ENCODE measurements around the gene VGF. TPM values are rescaled to one million over a fixed set of nuclear protein-coding genes. Genes with fewer than 3 reads are reported as not detected.
"Not testable (repeated sequence)": the region's sequence is repeated elsewhere in the genome, so short reads cannot be mapped to it uniquely, and the experiment has no call there.

Gene VGF
- total RNA-seq, 2 donors from 2014 or later, result not detected

DNA sequence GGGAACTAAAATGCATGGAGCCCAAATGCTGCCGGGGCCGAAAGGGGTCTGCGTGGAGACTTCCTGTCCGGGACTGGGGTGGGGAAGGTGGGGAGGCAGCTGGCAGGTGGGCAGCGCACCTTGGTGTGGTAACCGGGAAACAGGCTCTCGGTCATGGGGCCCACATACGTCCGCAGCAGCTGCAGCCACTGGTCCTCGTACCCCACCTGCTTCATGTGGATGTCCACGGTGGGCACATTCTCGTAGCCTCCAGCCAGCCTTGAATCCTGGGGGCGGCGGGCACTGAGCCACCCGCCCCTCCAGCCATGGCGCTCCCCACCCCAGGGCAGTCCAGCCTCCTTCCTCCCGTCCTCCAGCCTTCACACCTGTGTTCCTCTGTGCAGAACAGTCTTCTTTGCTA is 42.1 kb upstream of the VGF start:
- Histone ChIP-seq H3K27ac (no peak overlapping the region), H3K9me3 (no peaks in the 10 kb centered on the region), H3K4me1 (no peaks in the 10 kb centered on the region), H3K4me3 (no peak overlapping the region), H3K36me3 (peaks cover 48% of the 10 kb centered on the region), H3K27me3 (peaks cover 0 to 2% of the 10 kb centered on the region in 2 donors)
- no peak for DNase-seq (ENCODE audit: low spot score)
- TF ChIP-seq, protein P1, sequence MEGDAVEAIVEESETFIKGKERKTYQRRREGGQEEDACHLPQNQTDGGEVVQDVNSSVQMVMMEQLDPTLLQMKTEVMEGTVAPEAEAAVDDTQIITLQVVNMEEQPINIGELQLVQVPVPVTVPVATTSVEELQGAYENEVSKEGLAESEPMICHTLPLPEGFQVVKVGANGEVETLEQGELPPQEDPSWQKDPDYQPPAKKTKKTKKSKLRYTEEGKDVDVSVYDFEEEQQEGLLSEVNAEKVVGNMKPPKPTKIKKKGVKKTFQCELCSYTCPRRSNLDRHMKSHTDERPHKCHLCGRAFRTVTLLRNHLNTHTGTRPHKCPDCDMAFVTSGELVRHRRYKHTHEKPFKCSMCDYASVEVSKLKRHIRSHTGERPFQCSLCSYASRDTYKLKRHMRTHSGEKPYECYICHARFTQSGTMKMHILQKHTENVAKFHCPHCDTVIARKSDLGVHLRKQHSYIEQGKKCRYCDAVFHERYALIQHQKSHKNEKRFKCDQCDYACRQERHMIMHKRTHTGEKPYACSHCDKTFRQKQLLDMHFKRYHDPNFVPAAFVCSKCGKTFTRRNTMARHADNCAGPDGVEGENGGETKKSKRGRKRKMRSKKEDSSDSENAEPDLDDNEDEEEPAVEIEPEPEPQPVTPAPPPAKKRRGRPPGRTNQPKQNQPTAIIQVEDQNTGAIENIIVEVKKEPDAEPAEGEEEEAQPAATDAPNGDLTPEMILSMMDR (IDR thresholded peaks at IDR 0.05), result no peak

DNA sequence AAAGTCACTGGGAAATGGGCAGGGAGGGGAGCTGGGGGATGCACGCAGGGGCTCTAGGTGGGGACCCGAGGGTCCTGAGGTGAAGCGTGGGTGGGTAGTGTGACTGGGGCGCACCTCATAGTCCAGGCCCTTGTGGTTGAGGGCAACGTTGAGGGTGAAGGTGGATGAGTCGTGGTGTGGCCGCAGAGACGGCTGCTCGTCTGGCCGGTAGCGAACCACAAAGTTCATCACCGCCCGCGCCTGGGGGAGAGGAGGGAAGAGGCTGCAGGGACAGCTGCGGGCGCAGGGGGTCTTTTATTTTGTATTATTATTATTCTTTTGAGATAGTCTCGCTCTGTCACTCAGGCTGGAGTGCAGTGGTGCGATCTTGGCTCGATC is 41.3 kb upstream of the VGF start:
- no peaks in the 10 kb centered on the region for H3K9me3 ChIP-seq
- H3K27ac ChIP-seq, result no peak overlapping the region
- TF ChIP-seq, protein P1 (IDR thresholded peaks at IDR 0.05), result no peak
- H3K27me3 ChIP-seq, result peaks cover 8 to 10% of the 10 kb centered on the region in 2 donors
- H3K36me3 ChIP-seq, result peaks cover 40% of the 10 kb centered on the region
- H3K4me1 ChIP-seq, result peaks cover 0 to 7% of the 10 kb centered on the region in 2 donors
- H3K4me3 ChIP-seq, result no peak overlapping the region
- no peak for DNase-seq (ENCODE audit: low spot score)

DNA sequence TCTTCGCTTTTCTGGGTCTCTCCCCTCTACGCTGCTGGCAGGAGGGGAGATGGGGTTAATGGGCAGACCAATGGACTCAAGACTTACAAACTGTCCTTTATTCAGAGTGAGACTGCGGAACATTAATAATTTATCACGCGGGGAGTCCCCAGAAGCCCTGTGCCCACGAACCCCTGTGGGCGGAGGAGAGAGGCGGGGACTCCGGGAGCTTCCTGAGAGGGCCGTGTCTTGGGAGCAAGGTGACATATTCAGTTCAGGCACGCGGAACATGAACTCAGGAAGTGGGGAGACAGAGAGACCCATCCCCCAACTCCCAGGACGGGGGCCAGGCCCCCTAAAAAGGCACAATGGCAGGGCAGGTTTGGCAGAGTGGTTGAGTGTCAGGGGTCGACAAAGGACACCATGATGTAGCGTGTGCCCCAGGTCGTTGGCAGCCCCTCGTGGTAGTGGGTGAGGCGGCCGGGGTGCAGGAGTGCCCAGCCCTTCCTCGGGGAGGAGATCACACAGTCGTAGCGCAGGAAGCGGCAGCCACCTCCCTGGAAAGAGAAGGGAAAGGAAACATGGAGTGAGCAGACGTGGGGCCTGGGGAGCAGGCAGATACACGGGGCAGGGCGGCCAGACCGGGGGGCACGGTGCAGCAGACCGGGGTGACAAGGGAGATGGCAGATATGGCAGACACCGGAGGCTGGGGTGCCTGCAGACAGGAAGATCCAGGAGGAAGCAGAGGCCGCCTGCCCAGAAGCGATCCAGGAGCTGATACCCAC is 40.7 kb upstream of the VGF start:
- H3K36me3 ChIP-seq, result peaks cover 34% of the 10 kb centered on the region
- H3K27ac ChIP-seq, result no peak overlapping the region
- peaks cover 0 to 9% of the 10 kb centered on the region in 2 donors for H3K4me1 ChIP-seq
- H3K27me3 ChIP-seq, result peaks cover 12 to 13% of the 10 kb centered on the region in 2 donors
- H3K4me3 ChIP-seq, result no peak overlapping the region
- H3K9me3 ChIP-seq, result no peaks in the 10 kb centered on the region
- TF ChIP-seq, protein P1 (IDR thresholded peaks at IDR 0.05), result no peak
- no peak for DNase-seq (ENCODE audit: low spot score)

DNA sequence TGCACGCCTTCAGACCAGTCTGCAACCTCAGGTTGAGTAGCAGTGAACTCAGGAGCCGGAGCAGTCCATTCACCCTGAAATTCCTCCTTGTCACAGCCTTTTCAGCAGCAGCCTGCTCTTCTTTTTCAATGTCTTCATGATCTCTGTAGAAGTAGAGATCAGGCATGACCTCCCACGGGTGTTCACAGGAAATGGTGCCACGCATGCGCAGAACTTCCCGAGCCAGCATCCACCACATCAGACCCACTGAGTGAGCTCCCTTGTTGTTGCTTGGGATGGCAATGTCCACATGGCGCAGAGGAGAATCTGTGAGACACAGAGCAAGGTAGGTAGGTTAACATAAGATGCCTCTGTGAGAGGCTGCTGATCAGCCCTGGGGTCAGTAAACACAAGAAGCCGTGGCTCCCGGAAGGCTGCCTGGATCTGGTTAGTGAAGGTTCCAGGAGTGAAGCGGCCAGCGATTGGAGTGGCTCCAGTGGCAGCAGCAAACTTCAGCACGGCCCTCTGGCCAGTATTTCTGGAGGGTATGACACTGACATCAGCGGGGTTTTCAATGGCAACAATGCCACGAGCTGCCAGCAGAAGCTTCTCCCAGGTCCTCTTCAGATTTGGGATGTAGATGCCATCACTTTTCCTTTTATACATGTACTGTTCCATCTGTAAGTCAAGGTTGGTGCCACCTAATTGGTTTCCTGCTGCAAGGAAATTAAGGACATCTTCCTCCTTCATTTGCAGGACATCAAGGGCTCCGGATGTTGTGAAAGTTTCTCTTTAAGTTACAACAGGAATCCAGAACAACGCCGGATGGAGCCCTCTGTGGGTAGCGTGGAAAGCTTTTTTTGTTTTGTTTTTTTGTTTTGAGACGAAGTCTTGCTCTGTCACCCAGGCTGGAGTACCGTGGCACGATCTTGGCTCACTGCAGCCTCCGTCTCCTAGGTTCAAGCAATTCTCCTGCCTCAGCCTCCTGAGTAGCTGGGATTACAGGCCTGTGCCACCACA is 38.7 kb upstream of the VGF start:
- H3K4me1 ChIP-seq; DNase-seq (ENCODE audit: low spot score); H3K9me3 ChIP-seq; H3K27ac ChIP-seq; H3K4me3 ChIP-seq: not testable (repeated sequence)
- peaks cover 12 to 15% of the 10 kb centered on the region in 2 donors for H3K27me3 ChIP-seq
- H3K36me3 ChIP-seq, result peaks cover 14% of the 10 kb centered on the region

DNA sequence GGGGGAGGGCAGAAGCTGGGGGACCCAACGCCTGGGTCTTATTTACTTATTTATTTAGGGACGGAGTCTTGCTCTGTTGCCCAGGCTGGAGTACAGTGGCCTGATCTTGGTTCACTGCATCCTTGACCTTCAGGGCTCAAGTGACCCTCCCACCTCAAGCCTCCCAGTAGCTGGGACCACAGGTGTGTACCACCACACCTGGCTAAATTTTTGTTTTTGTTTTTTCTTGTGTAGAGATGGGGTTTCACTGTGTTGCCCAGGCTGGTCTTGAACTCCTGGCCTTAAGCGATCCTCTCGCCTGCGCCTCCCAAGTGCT is 37.2 kb upstream of the VGF start:
- DNase-seq (ENCODE audit: low spot score), result no peak
- peaks cover 8% of the 10 kb centered on the region for H3K36me3 ChIP-seq
- peaks cover 12 to 15% of the 10 kb centered on the region in 2 donors for H3K27me3 ChIP-seq
- H3K4me3 ChIP-seq, result no peak overlapping the region
- TF ChIP-seq, protein P1 (IDR thresholded peaks at IDR 0.05), result no peak
- peaks cover 0 to 9% of the 10 kb centered on the region in 2 donors for H3K4me1 ChIP-seq
- H3K27ac ChIP-seq, result no peak overlapping the region
- H3K9me3 ChIP-seq, result no peaks in the 10 kb centered on the region
